HEK293 (cell line): Measurements from ENCODE around the gene OPCML.

Experiments
- FEZF1 ChIP-seq: fragments of 450-650 bp; formaldehyde crosslinking; IDR thresholded peaks from 2 replicates; pipeline ENCODE4 v1.5.1; 2016; ENCODE audit warnings: missing biosample characterization, missing genetic modification characterization
- SP2 ChIP-seq: fragments of 450-650 bp; formaldehyde crosslinking; IDR thresholded peaks from 2 replicates; pipeline ENCODE4 v1.5.1; 2016; ENCODE audit warnings: missing biosample characterization, missing genetic modification characterization
- TCF7L2 ChIP-seq: IDR thresholded peaks from 2 replicates; pipeline ENCODE4 v1.6.1; 2011; ENCODE audit warnings: low read depth, mild to moderate bottlenecking, inconsistent platforms, low read length, moderate library complexity, borderline replicate concordance
- ZNF16 ChIP-seq: fragments of 450-650 bp; formaldehyde crosslinking; IDR thresholded peaks from 2 replicates; pipeline ENCODE4 v1.5.1; 2016; ENCODE audit warnings: low read depth, missing biosample characterization, missing genetic modification characterization
- ZNF24 ChIP-seq: fragments of 450-650 bp; formaldehyde crosslinking; IDR thresholded peaks from 2 replicates; pipeline ENCODE4 v1.5.1; 2016; ENCODE audit warnings: missing biosample characterization, missing genetic modification characterization
- ZNF416 ChIP-seq: fragments of 450-650 bp; formaldehyde crosslinking; IDR thresholded peaks from 2 replicates; pipeline ENCODE4 v1.5.1; 2016; ENCODE audit warnings: missing biosample characterization, missing genetic modification characterization
- TF ChIP-seq, protein P1 (sequence below): fragments of 450-650 bp; formaldehyde crosslinking; IDR thresholded peaks from 2 replicates; pipeline ENCODE4 v1.5.1; 2016; ENCODE audit warnings: missing biosample characterization, missing genetic modification characterization
- TF ChIP-seq, protein P2 (sequence below): fragments of 450-650 bp; formaldehyde crosslinking; IDR thresholded peaks from 2 replicates; pipeline ENCODE4 v1.5.1; 2016; ENCODE audit warnings: missing biosample characterization, missing genetic modification characterization

- TF ChIP-seq, protein P1, sequence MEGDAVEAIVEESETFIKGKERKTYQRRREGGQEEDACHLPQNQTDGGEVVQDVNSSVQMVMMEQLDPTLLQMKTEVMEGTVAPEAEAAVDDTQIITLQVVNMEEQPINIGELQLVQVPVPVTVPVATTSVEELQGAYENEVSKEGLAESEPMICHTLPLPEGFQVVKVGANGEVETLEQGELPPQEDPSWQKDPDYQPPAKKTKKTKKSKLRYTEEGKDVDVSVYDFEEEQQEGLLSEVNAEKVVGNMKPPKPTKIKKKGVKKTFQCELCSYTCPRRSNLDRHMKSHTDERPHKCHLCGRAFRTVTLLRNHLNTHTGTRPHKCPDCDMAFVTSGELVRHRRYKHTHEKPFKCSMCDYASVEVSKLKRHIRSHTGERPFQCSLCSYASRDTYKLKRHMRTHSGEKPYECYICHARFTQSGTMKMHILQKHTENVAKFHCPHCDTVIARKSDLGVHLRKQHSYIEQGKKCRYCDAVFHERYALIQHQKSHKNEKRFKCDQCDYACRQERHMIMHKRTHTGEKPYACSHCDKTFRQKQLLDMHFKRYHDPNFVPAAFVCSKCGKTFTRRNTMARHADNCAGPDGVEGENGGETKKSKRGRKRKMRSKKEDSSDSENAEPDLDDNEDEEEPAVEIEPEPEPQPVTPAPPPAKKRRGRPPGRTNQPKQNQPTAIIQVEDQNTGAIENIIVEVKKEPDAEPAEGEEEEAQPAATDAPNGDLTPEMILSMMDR: no peak
- TF ChIP-seq ZNF24 (tag by site-specific recombination) (no peak), TCF7L2 (no peak), ZNF16 (tag by site-specific recombination) (no peak), FEZF1 (tag by site-specific recombination) (no peak), ZNF416 (tag by site-specific recombination) (no peak), SP2 (tag by site-specific recombination) (no peak)
- TF ChIP-seq, protein P2, sequence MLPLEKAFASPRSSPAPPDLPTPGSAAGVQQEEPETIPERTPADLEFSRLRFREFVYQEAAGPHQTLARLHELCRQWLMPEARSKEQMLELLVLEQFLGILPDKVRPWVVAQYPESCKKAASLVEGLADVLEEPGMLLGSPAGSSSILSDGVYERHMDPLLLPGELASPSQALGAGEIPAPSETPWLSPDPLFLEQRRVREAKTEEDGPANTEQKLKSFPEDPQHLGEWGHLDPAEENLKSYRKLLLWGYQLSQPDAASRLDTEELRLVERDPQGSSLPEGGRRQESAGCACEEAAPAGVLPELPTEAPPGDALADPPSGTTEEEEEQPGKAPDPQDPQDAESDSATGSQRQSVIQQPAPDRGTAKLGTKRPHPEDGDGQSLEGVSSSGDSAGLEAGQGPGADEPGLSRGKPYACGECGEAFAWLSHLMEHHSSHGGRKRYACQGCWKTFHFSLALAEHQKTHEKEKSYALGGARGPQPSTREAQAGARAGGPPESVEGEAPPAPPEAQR: no peak
Observed at GRCh38 chr11:132982772-132983640, 549.3 kb downstream of the OPCML start.
